Left cardiac atrium (tissue), 4 donors: ENCODE data around the gene NBPF9. TPM values are rescaled to one million over a fixed set of nuclear protein-coding genes. Genes with fewer than 3 reads are reported as not detected.
"Not testable (repeated sequence)": the region's sequence is repeated elsewhere in the genome, so short reads cannot be mapped to it uniquely, and the experiment has no call there.

Experiments used
- ATAC-seq, 2 donors: fragments of 200-7000 bp; cut with Tn5 transposase; one replicate each; pipeline ENCODE4 v1.9.1; 2020; ENCODE audit warnings: mild to moderate bottlenecking in 2 of 2, moderate library complexity in 2 of 2
- DNase-seq: peaks from one replicate; pipeline ENCODE4 v3.0.0-alpha.2; 2020
- intact Hi-C, 2 donors: fragments of 100-400 bp; cut with DNase I; formaldehyde crosslinking; loops; one replicate each; pipeline versions ENCODE4 v1.14.1 to v1.15.1; 2022 to 2023
- total RNA-seq, 2 donors: library from RNA; stranded (reverse); fragmentation: NEBNext Ultra II Directional; extraction: Animal tissue kit (Norgen Biotek cat#: 25700); gene quantifications; one replicate each; pipeline ENCODE4 v1.2.1, GENCODE V29; 2021
- donor health status: DM: no; HTN: yes; CAD: no.
- donor health status: DM: no; HTN: yes; CAD: no; lungs with severe emphysema.
- donor health status: DM: yes; HTN: yes; CAD: no.
- donor health status: Dilated cardiomyopathy.

NBPF9 gene
- total RNA-seq, 2 donors from 2014 or later: 5.9 to 11.8 TPM

DNA sequence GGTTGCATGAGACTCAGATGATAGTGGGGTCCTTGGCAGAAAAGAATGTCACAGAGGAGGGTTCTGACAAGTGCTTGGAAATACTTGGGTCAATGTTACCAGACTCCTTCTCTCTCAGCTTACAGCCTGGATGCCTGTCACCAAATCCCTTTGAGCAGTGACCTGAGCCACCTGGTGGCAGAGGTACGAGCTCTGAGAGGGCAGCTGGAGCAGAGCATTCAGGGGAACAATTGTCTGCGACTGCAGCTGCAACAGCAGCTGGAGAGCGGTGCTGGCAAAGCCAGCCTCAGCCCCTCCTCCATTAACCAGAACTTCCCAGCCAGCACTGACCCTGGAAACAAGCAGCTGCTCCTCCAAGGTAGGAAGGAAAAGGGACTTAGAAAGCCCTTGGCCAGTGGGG lies 79.0 kb downstream of the NBPF9 start:
- intact Hi-C loops, DNase-seq, ATAC-seq: not testable (repeated sequence)

DNA sequence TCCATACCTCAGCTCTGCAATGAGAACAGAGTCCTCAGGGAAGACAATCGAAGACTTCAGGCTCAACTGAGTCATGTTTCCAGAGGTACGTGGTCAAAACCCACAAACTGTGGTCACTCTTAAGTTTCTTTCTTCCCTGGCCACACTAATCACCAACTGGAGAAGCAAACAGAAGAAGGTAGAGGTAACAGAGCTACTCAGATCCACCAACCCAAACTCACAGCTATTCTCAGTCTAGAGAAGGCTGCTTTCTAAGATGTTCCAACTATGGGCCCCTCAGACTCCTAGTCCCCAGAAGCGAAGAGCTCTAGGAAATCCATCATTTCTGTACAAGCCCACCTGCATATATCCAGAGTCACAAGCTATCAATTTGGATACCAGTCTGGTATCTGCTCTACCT lies 84.8 kb downstream of the NBPF9 start:
- DNase-seq, intact Hi-C loops, ATAC-seq: not testable (repeated sequence)

DNA sequence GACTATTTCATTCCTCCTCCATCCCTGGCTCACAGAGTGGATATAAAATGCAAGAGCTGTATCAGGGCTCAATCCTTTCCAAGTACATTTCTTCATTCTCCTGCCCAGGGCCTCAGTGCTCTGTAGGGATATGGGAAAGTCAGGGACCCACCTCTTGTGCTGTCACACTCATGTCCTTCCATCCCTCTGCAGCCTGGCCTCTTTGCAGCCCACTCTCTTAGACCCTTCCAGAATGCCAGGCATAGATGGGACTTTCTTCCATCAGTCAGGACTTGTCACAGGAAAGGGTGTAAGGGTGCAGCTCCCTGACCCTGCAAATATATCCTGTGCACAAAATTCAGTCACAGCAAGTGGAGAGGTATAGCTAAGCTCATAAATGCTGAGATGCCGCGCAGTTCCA lies 86.7 kb downstream of the NBPF9 start:
- ATAC-seq: peak in 1 of 2 donors; percentile 8
- DNase-seq, intact Hi-C loops: not testable (repeated sequence)

GRCh38 chr1:149015522-149015921 lies 87.8 kb downstream of the NBPF9 start:
- intact Hi-C loops, DNase-seq: not testable (repeated sequence)
- ATAC-seq: peak in 1 of 2 donors; percentile 14

- ATAC-seq, intact Hi-C loops: not testable (repeated sequence)
These were observed 89.8 kb downstream of the NBPF9 start for GRCh38 chr1:149013513-149013912.

GRCh38 chr1:149012599-149012998 lies 90.8 kb downstream of the NBPF9 start:
- DNase-seq, ATAC-seq, intact Hi-C loops: not testable (repeated sequence)

More at GRCh38 chr1:149013513-149013912, 89.8 kb downstream of the NBPF9 start:
- DNase-seq: not testable (repeated sequence)

GRCh38 chr1:149009761-149010160 lies 93.6 kb downstream of the NBPF9 start:
- intact Hi-C loops: not testable (repeated sequence)

DNA sequence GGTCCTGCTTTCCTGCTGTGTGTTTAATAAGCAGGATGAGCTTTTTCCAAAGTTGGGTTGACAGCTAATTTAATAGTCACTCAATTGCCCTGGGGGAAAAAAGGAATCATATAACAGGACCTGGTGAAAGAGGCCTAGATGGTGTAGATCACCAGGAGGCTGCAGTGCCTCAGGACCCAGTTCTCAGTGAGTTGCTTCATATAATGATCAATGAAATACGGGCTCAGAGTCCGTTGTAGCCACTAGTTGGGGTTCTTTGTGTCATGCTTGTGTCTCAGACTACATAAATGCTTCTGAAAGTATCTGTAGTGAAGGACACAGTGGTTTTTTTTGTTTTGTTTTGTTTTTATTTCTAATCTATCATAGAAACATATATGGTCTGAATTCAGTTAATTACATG lies 94.6 kb downstream of the NBPF9 start:
- ATAC-seq, intact Hi-C loops, DNase-seq: not testable (repeated sequence)

More at GRCh38 chr1:149009761-149010160, 93.6 kb downstream of the NBPF9 start:
- not testable (repeated sequence) for DNase-seq
- peak in 1 of 2 donors; percentile 13 for ATAC-seq

GRCh38 chr1:149008326-149008725 lies 95.0 kb downstream of the NBPF9 start:
- DNase-seq, intact Hi-C loops, ATAC-seq: not testable (repeated sequence)
